Loucy (cell line): ENCODE results near the gene ERMN.

Experiments
- CTCF ChIP-seq: fragments of 200-600 bp; sonication (generic); conservative IDR thresholded peaks from 2 replicates; pipeline ENCODE4 v1.5.1; 2014; ENCODE audit warnings: mild to moderate bottlenecking, antibody characterized with exemption, low read length
- EZH2phosphoT487 ChIP-seq: fragments of 200-600 bp; IDR thresholded peaks from 2 replicates; pipeline ENCODE4 v1.6.1; 2018; ENCODE audit warnings: antibody characterized with exemption, mild to moderate bottlenecking, moderate library complexity, borderline replicate concordance

DNA sequence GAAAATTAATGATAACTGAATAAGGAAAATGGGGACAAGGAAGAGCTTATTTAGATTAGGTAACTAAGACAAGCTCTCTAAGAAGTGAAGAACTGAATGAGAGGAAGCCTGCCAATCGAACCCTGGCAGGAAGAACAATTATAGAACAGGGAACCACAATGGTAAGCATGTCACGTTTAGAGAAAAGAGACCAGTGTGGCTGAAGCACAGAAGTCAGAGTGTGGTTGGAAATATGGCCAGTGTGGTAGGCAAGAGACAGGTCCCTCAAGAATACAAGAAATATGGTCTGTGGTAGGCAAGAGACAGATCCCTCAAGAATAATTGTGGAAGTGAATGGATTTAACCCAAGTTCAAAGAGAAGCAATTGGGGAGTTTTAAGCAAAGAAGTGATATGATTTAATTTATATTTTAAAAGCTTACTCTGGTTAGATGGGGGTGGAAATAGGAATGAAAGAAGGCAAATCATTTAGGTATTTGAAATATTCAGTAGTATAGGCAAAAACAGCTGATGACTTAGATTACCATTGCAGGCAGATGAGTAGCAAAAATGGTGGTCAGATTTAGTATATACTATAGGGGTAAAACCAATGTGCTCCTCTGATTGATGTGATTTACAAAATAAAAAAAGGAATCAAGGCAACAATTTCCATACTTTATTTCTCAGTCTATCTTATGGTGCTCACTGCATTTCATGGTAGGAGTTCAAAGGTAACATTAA, 38.8 kb upstream of the ERMN start:
- no peak for TF ChIP-seq CTCF
- no peak for TF ChIP-seq EZH2phosphoT487
